ENCODE data around the gene PLET1.

Gene PLET1

GRCh38 chr11:112248201-112248600 is 12.5 kb downstream of the PLET1 start:
- in situ Hi-C loops (cut with HindIII; ENCODE audit: low sequenced_read_pairs), result no loop called here

DNA sequence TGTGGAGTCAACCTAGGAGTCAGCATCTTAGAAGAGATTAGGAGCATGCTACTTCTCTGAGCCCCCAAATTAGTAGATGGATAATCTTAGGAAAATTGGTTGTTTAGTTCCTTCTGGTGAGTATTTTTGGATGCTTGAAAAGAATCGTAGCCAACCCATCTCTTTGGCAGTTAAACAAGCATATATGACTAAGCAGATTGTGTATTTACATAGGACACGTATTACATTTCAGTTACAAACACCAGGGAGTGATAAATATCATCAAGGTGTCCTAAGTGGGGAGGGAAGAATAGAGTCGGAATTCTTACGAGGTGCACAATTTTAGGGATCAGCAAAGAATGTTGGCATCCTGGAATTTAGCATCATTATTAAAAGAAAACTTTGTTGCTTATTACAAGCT is 13.5 kb downstream of the PLET1 start:
- in situ Hi-C loops (cut with HindIII; ENCODE audit: low sequenced_read_pairs), result no loop called here

DNA sequence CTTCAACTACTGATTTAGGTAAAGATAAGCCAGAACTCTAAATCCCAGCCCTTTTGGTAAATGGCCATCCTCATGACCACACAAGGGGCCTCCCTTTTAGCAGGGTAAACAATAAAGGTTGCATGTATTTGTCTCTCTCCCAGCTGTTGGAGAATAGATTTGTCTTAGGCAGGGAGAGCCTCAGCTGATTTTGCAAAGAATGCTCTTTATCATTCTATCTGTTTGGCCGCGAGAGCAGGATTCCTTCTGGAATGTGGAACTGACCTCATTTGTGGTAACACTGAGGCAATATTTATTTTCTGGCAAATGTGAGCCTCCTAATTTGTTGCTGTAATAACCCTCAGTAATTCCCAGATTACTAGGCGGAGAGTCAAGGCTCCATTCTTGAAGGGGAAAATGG is 19.2 kb downstream of the PLET1 start:
- in situ Hi-C loops (cut with HindIII; ENCODE audit: low sequenced_read_pairs), result no loop called here

DNA sequence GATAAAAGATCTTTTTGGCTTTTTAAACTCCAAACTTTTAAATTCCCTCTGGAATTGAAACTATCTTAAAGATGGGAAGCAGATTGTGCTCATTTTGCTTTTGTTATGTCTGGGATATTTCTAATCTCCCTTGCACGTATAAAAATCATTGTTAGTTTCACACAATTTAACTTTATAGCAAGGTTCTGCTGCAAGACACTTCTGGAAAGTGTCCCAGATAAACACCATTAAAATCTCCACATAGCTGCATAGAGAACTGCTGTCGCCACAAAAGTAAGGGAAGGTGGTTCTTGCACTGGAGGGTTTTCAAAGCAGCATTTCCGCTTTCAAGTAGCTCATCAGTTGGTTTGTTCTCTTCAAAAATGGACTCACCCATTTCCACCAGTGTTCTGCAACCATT is 22.6 kb downstream of the PLET1 start:
- in situ Hi-C loops (cut with HindIII; ENCODE audit: low sequenced_read_pairs), result no loop called here

DNA sequence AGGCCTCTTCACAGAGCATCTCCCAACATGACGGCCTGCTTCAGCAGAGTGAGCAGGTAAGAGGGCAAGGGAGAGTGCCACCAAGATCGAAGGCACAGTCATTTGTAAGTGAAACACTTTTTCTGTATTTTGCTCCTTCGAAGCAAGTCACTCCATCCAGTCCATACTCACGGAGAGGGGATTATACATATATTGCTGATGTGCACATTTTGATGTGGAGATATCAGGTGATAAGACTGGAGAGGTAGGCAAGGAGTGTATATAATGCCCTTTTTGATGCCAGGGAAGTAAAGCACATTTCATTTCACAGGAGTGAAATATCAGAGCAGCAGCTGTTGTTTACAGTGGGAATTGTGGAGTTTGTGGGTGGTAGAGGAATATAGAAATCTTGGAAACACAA is 23.2 kb downstream of the PLET1 start:
- in situ Hi-C loops (cut with HindIII; ENCODE audit: low sequenced_read_pairs), result no loop called here

- in situ Hi-C loops (cut with HindIII; ENCODE audit: low sequenced_read_pairs), result no loop called here
Observed at GRCh38 chr11:112235750-112236390, 24.8 kb downstream of the PLET1 start.

DNA sequence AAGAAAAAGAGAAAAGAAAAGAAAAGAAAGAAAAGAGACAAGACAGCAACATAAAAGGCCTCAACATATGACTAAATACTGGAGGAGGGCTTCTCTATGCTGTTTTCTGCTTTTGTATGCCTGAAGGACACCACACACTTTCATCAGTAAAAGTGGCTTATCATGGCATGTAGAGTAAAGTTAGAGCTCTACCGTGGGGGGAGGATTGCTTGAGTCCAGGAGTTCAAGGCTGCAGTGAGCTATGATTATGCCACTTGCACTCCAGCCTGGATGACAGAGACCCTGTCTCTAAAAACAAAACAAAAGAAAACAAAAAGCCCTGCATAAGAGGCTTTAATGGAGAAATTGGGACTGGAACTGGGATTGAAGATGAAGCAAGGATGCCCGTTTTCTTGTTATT is 28.7 kb downstream of the PLET1 start:
- in situ Hi-C loops (cut with HindIII; ENCODE audit: low sequenced_read_pairs), result no loop called here

DNA sequence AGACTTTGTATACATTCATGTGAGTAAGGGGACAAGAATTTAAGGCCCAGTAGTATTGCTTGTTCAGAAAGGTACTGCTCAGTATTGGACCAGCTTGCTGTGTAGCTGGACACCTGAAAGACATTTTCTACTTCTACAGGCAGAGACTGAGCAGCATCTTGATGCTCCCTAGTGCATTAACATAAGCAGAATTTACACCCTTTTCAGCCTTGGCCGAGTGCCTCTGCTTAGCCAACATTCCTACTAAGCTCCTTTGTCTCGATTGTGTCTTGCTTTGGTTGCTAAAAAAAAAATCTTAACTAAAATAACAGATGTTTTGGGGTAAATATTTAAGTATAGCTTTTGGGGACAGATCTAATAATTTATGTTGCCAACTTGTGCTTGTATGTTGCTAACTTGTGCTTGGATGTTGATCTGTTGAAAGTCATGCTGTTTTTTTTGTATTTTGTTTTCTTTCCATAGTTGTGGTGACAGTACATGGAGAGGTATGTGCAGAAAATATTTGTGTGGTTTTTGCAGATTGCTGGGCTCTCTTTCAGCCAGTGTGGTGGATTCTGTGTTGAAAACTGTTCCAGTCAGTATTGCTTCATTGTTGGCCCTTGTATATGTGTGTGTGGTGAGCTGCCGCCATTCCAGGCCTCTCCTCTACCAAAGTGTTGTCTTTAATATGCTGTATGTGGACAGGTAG is 30.8 kb downstream of the PLET1 start:
- in situ Hi-C loops (cut with HindIII; ENCODE audit: low sequenced_read_pairs), result no loop called here

GRCh38 chr11:112229159-112229558 is 31.5 kb downstream of the PLET1 start:
- in situ Hi-C loops (cut with HindIII; ENCODE audit: low sequenced_read_pairs), result no loop called here

DNA sequence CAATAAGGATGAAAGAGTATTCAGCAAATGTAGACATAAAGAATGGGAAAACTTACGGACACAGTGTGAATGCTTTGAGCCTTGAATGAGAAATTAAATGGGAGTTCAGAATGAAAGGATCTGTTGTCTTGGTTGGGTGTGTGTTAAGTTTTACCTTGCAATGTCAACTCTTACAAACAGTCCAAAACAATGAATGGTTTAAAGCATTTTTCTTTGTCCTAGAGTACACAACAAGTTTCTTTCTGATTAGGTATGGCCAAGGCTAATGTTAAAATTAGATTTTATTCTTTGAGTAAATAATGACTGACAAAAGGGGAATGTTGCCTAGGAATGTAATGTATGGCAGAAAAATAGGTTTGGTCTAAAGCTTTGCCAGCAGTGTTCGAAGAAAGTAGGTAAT is 32.0 kb downstream of the PLET1 start:
- in situ Hi-C loops (cut with HindIII; ENCODE audit: low sequenced_read_pairs), result no loop called here

DNA sequence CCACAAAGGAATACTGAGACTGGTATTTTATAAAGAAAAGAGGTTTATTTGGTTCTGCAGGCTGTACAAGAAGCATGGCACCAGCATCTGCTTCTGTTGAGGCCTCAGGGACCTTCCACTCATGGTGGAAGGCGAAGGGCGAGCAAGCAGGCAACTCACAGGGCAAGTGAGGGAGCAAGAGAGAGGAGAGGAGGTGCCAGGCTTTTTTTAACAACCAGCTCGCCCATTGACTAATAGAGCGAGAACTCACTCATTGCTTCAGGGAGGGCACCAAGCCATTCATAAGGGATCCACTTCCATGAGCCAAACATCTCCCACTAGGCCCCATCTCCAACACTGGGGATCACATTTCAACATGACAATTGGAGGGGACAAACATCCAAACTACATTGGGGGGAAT is 33.2 kb downstream of the PLET1 start:
- in situ Hi-C loops (cut with HindIII; ENCODE audit: low sequenced_read_pairs), result no loop called here

DNA sequence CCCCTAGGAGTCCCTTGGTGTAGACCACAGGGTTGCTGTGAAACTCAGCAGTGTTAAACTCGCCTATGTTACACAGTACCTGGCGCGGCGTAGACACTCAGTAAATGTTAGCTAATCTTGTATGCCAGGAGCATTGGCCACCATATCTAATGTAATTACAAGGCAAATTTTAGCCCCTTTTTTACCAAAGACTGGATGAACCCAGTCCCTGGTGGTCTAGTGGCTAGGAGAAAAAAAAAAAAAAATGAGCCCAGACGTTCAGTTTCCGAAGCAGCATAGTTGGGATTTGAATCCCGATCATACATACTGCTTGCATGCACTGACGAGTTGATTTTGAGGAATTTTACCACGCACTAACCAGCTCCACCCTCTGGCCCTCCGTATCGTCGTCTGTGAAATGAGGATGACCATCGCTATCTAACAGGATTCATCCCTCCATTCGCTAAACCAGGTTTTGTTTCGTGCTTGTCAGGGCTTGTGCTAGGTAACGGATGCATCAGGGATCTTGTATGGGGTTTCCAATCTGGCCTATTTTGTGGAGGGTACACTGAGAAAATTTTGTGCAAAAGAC is 33.7 kb downstream of the PLET1 start:
- in situ Hi-C loops (cut with HindIII; ENCODE audit: low sequenced_read_pairs), result no loop called here

GRCh38 chr11:112226062-112226830 is 34.4 kb downstream of the PLET1 start, which contains the start of gene PTS:
Gene PTS (plus strand): TSS chr11:112226428. CDS start chr11:112226444, 16 bp downstream.
- in situ Hi-C loops (cut with HindIII; ENCODE audit: low sequenced_read_pairs), result no loop called here

- in situ Hi-C loops (cut with HindIII; ENCODE audit: low sequenced_read_pairs), result no loop called here
Observed at GRCh38 chr11:112225753-112226061, 35.0 kb downstream of the PLET1 start.

- in situ Hi-C loops (cut with HindIII; ENCODE audit: low sequenced_read_pairs), result no loop called here
Observed at GRCh38 chr11:112223754-112224532, 36.7 kb downstream of the PLET1 start.

GRCh38 chr11:112223121-112223520 is 37.5 kb downstream of the PLET1 start:
- in situ Hi-C loops (cut with HindIII; ENCODE audit: low sequenced_read_pairs), result no loop called here

DNA sequence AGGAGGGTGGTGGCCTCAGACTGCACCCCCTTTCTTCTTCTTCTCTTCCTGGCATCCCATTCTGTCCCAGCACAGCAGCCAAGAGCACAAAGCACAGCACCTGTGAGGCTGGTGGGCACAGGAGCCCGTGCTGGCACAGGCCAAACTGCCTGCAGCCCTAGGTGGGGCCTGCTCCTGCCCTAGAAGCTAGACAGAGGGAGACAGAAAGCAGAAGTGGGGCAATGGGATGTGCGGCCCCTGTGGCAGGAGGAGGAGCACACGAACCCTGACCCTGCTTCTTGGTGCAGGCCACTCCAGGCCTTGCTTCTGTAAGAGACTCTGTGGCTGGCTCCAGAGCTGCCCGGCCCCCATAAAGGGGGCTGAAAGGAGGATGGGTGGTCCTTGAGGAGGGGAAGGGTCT is 38.4 kb downstream of the PLET1 start:
- in situ Hi-C loops (cut with HindIII; ENCODE audit: low sequenced_read_pairs), result no loop called here

DNA sequence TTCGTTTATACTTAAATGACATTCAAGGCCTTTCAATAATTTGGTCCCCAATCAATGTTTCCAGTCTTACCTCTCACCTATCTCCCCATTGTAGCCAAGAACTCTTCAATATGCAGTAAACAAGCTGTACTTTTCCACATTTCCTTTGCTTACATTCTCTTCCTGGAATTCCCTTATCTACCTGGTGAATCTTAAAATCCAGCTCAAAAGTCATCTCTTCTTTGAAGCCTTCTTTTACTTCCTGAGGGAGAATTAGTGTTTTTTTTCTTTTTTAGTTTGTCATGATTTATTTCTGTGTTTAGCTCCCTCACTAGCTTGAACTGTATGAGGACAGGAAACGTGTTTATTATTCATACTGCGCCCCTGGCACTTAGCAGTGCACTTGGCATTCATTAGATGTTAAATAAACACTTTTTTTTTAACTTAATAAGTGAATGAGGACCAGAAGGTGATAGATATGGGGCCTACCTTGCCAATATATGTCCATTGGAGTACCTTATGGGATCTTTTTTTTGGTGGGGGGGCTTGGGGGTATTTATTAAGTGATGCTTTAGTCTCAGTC is 39.3 kb downstream of the PLET1 start:
- in situ Hi-C loops (cut with HindIII; ENCODE audit: low sequenced_read_pairs), result no loop called here

DNA sequence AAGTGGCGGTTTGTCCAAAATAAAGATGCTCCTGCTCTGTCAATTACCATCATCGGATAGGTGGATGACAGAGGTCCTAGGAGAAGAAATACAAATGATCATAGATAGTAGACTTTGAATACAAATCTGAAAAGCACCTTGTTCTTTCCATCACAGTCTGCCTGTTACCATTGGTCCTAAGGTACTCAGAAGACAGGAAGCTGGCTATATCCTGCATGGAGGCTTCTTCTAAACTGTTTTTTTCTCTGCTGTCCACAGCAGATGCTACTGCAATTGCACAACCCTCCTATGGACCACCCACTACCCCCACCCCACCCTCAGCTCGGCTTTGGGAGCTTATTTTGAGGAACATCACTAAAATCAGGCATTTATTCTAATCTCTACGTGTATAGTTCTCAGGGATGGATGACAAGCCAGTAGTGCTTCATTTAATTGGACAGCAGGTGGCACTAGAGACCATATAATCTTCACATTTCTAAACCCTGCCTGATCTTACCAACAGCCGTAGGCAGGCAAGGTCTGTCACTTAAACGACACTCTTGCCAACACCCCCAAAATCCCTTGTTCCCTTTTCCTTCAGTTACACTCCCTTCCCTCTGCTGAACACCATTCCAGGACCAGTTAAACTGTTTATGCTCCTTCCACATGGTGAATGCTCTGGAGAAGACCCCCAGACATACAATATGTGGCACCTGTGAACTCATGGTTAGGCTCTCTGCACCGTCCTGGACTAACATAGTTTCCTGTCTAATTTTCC is 41.0 kb downstream of the PLET1 start:
- in situ Hi-C loops (cut with HindIII; ENCODE audit: low sequenced_read_pairs), result no loop called here

DNA sequence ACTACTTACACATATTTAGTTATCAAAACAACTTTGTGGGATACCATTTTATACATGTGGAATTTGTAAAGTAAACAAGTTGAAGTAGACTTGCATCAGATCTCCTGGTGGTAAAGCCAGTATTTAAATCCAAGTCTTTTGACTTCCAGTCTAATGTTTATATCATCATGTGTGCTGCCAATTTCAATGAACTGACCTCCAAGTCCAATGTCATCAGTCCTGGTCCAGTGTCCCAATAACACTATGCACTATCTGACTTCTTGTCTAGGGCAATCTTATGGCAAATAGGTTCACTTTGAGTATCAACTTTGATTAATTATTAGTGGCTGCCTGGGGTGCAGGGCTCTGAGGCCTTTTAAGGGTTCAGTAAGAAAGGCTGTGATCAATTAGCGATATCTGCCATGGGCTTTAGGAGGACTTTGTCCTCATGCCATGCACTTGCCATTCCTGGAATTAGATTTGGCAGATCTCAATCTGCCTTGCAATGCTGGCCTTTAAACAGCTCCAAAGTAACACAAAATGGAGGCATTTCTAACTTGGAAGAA is 44.0 kb downstream of the PLET1 start:
- in situ Hi-C loops (cut with HindIII; ENCODE audit: low sequenced_read_pairs), result no loop called here
